Measurements from ENCODE around the gene DUSP22.

GRCh38 chr6:382883-383810 is 90.9 kb downstream of the DUSP22 start:
- TF ChIP-seq EZH2 (IDR thresholded peaks at IDR 0.05; ENCODE audit: borderline replicate concordance, low read depth, low read length, poor library complexity, severe bottlenecking) = no peak
- TF ChIP-seq, protein P1, sequence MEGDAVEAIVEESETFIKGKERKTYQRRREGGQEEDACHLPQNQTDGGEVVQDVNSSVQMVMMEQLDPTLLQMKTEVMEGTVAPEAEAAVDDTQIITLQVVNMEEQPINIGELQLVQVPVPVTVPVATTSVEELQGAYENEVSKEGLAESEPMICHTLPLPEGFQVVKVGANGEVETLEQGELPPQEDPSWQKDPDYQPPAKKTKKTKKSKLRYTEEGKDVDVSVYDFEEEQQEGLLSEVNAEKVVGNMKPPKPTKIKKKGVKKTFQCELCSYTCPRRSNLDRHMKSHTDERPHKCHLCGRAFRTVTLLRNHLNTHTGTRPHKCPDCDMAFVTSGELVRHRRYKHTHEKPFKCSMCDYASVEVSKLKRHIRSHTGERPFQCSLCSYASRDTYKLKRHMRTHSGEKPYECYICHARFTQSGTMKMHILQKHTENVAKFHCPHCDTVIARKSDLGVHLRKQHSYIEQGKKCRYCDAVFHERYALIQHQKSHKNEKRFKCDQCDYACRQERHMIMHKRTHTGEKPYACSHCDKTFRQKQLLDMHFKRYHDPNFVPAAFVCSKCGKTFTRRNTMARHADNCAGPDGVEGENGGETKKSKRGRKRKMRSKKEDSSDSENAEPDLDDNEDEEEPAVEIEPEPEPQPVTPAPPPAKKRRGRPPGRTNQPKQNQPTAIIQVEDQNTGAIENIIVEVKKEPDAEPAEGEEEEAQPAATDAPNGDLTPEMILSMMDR (conservative IDR thresholded peaks at IDR 0.05; ENCODE audit: low read depth, low read length) = no peak
